ENCODE data around the gene FJX1. TPM values are rescaled to one million over a fixed set of nuclear protein-coding genes. Genes with fewer than 3 reads are reported as not detected.

Gene FJX1
- total and polyA plus RNA-seq, 7 donors = 0.60 to 8.0 (median 2.4) TPM

GRCh38 chr11:35609656-35610055, 8.6 kb upstream of the FJX1 start:
- ATAC-seq (no peak), DNase-seq (no peak)
- Histone ChIP-seq H3K36me3 (ENCODE audit: insufficient read depth in 1 of 2, low read depth in 1 of 2) (no peaks in the 10 kb centered on the region), H3K9me3 (no peaks in the 10 kb centered on the region), H3K27me3 (ENCODE audit: insufficient read depth in 3 of 3, low read length in 2 of 3) (peaks cover 0 to 10% (median 2%) of the 10 kb centered on the region in 3 donors), H3K4me1 (peaks cover 4% of the 10 kb centered on the region), H3K27ac (no peak overlapping the region), H3K4me3 (no peak overlapping the region)
- intact Hi-C loops (cut with DNase I) = loop anchor here (10.0 kb wide), 3 partner anchors 185 to 445 kb away; no protein-coding TSS in a partner anchor
- TF ChIP-seq CTCF (IDR thresholded peaks at IDR 0.05) = no peak
- WGBS, 3 donors = 63 to 69% (median 66%) methylated on average over 6 of the region's 6 CpGs

DNA sequence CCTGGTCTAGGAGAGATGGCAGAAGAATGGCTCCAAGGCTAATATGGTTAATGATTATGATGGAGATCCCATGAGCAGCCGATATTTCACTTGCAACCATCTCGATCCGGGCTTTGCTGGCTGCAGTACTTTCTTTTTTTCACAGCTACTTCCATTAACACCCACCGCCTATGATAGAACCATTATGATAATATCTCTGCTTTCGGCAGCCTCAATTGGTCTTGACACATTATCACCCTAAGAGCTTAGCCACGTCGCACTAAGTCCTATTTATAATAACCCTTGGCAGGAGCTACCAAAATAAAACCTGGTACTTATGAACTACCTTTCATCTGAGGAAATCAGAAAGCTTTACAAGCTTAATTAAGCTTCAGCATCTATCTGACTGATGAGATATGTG, 7.6 kb upstream of the FJX1 start:
- Histone ChIP-seq H3K36me3 (ENCODE audit: insufficient read depth in 1 of 2, low read depth in 1 of 2) (no peaks in the 10 kb centered on the region), H3K4me3 (no peak overlapping the region), H3K4me1 (peaks cover 4% of the 10 kb centered on the region), H3K27me3 (ENCODE audit: insufficient read depth in 3 of 3, low read length in 2 of 3) (peaks cover 0 to 3% (median 2%) of the 10 kb centered on the region in 3 donors), H3K27ac (no peak overlapping the region), H3K9me3 (no peaks in the 10 kb centered on the region)
- DNase-seq = no peak
- no peak for TF ChIP-seq CTCF (IDR thresholded peaks at IDR 0.05)
- WGBS, 3 donors = 43 to 65% (median 46%) methylated on average over 7 of the region's 7 CpGs
- no peak for ATAC-seq
- intact Hi-C loops (cut with DNase I) = loop anchor here (10.0 kb wide), 3 partner anchors 184 to 444 kb away; no protein-coding TSS in a partner anchor

DNA sequence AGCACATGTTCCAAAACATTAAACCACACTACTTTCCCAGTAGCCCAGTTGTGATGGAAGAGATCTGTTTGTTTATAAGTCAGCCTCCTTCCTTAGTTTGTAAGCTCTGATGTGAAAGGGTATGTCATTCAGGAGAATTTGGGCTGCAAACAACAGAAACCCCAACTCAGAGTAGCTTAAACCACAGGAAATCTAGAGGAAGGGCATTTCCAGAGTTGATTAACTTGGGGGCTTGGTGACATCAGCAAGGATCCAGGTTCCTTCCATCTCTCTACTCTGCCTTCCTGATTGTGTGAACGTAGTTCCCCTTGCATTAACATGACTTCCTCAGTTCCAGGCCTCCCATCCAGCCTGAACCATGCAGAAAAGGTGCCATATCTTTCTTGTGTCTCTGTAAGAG, 6.5 kb upstream of the FJX1 start:
- H3K4me3 ChIP-seq = no peak overlapping the region
- no peak for ATAC-seq
- peaks cover 0 to 3% (median 2%) of the 10 kb centered on the region in 3 donors for H3K27me3 ChIP-seq (ENCODE audit: insufficient read depth in 3 of 3, low read length in 2 of 3)
- 52 to 80% (median 67%) methylated on average over 1 of the region's 1 CpG for WGBS, 3 donors
- TF ChIP-seq CTCF (IDR thresholded peaks at IDR 0.05) = no peak
- H3K36me3 ChIP-seq (ENCODE audit: insufficient read depth in 1 of 2, low read depth in 1 of 2) = no peaks in the 10 kb centered on the region
- intact Hi-C loops (cut with DNase I) = loop anchor here (10.0 kb wide), 3 partner anchors 183 to 443 kb away; no protein-coding TSS in a partner anchor
- H3K9me3 ChIP-seq = no peaks in the 10 kb centered on the region
- DNase-seq = no peak
- H3K4me1 ChIP-seq = peaks cover 4% of the 10 kb centered on the region
- no peak overlapping the region for H3K27ac ChIP-seq

DNA sequence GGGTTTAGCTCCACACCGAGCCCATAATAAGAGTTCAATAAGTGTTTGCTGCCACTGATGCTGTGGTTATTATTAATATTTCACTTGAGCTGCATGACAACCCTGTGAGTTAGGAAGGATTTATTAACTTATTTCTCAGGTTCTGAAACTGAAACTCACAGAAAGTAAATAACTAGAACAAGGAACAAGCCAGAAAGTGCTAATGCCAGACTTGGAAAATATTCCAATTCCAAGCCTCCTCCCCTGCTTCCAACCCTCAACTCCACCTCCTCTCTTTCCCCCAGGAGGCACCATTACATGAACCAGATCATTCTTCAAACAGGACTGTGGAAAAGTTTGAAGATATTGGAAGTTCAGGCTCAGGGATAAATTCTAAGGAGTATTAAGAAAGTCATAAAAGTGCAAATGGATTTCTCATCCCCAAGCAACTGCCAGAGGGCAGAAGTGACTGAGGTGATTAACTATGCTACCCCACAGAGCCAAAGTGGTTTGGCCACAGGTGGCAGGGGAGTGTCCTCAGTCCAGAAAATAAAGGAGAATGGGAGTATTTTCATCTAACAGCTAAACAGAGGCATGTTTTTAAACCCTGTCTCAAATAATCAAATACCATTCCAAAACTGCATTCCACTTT, 3.2 kb upstream of the FJX1 start:
- ATAC-seq (no peak), DNase-seq (no peak)
- Histone ChIP-seq H3K4me3 (no peak overlapping the region), H3K4me1 (peaks cover 4% of the 10 kb centered on the region), H3K27me3 (ENCODE audit: insufficient read depth in 3 of 3, low read length in 2 of 3) (peaks cover 0 to 3% (median 0%) of the 10 kb centered on the region in 3 donors), H3K9me3 (no peaks in the 10 kb centered on the region), H3K27ac (no peak overlapping the region), H3K36me3 (ENCODE audit: insufficient read depth in 1 of 2, low read depth in 1 of 2) (no peaks in the 10 kb centered on the region)
- intact Hi-C loops (cut with DNase I) = loop anchor here (5.0 to 10.0 kb wide), 7 partner anchors 180 to 877 kb away; no protein-coding TSS in a partner anchor
- no peak for TF ChIP-seq CTCF (IDR thresholded peaks at IDR 0.05)
- WGBS, 3 donors = 56 to 66% (median 64%) methylated on average over 1 of the region's 1 CpG

All from psoas muscle (tissue), 8 donors.